Mononuclear cell (primary cell): ENCODE data around the gene BDH2. TPM values are rescaled to one million over a fixed set of nuclear protein-coding genes. Genes with fewer than 3 reads are reported as not detected.
A peak's percentile ranks its signal among the peaks of the same experiment; 100 is the strongest.

Experiments
- H3K27me3 ChIP-seq: 2 replicates; pipeline ENCODE4 v1.6.0; 2011; ENCODE audit warnings: low read length, control low read depth; ENCODE audit not compliant: insufficient read depth
- H3K4me1 ChIP-seq: 2 replicates; pipeline ENCODE4 v1.5.1; 2011; ENCODE audit warnings: mild to moderate bottlenecking, low read length, control low read depth; ENCODE audit not compliant: insufficient read depth
- H3K4me3 ChIP-seq: 2 replicates; pipeline ENCODE4 v1.5.1; 2011; ENCODE audit warnings: mild to moderate bottlenecking, low read length, moderate library complexity
- H3K9me3 ChIP-seq: 2 replicates; pipeline ENCODE4 v1.5.1; 2011; ENCODE audit warnings: low read depth, mild to moderate bottlenecking, control low read depth, low read length
- total RNA-seq: library from RNA; depleted of rRNA; stranded (reverse); fragments of >200 nt; gene quantifications from one replicate; pipeline ENCODE4 v1.2.3, GENCODE V29; 2012

Gene BDH2
- total RNA-seq, 1 donor: 11.2 TPM

- Histone ChIP-seq H3K4me3 (no peak overlapping the region), H3K9me3 (no peaks in the 10 kb centered on the region), H3K27me3 (no peaks in the 10 kb centered on the region), H3K4me1 (peaks cover 16% of the 10 kb centered on the region)
Measured at GRCh38 chr4:103097112-103097511, 2.5 kb downstream of the BDH2 start.

GRCh38 chr4:103095080-103095479 lies 4.6 kb downstream of the BDH2 start:
- H3K4me1 ChIP-seq: peaks cover 16% of the 10 kb centered on the region
- no peak overlapping the region for H3K4me3 ChIP-seq
- no peaks in the 10 kb centered on the region for H3K9me3 ChIP-seq
- no peaks in the 10 kb centered on the region for H3K27me3 ChIP-seq

GRCh38 chr4:103092245-103092644 lies 7.4 kb downstream of the BDH2 start:
- Histone ChIP-seq H3K27me3 (no peaks in the 10 kb centered on the region), H3K9me3 (no peaks in the 10 kb centered on the region), H3K4me3 (no peak overlapping the region), H3K4me1 (no peaks in the 10 kb centered on the region)

GRCh38 chr4:103091601-103092223 lies 7.9 kb downstream of the BDH2 start:
- Histone ChIP-seq H3K9me3 (no peaks in the 10 kb centered on the region), H3K4me1 (no peaks in the 10 kb centered on the region), H3K4me3 (no peak overlapping the region), H3K27me3 (no peaks in the 10 kb centered on the region)

GRCh38 chr4:103089481-103089880 lies 10.2 kb downstream of the BDH2 start:
- H3K27me3 ChIP-seq: no peaks in the 10 kb centered on the region
- H3K4me1 ChIP-seq: no peaks in the 10 kb centered on the region
- H3K9me3 ChIP-seq: no peaks in the 10 kb centered on the region
- no peak overlapping the region for H3K4me3 ChIP-seq

- H3K4me3 ChIP-seq: no peak overlapping the region
- H3K9me3 ChIP-seq: no peaks in the 10 kb centered on the region
- H3K27me3 ChIP-seq: no peaks in the 10 kb centered on the region
- H3K4me1 ChIP-seq: no peaks in the 10 kb centered on the region
Measured at GRCh38 chr4:103086551-103086950, 13.1 kb downstream of the BDH2 start.

- Histone ChIP-seq H3K4me1 (no peaks in the 10 kb centered on the region), H3K4me3 (no peak overlapping the region), H3K27me3 (no peaks in the 10 kb centered on the region), H3K9me3 (no peaks in the 10 kb centered on the region)
Measured at GRCh38 chr4:103085555-103086196, 14.0 kb downstream of the BDH2 start.

- no peaks in the 10 kb centered on the region for H3K27me3 ChIP-seq
- peaks cover 22% of the 10 kb centered on the region for H3K4me1 ChIP-seq
- no peak overlapping the region for H3K4me3 ChIP-seq
- H3K9me3 ChIP-seq: no peaks in the 10 kb centered on the region
Measured at GRCh38 chr4:103079621-103080020, 20.0 kb downstream of the BDH2 start.

GRCh38 chr4:103076747-103077347 lies 22.8 kb downstream of the BDH2 start, which contains the start of gene SLC9B2:
Gene SLC9B2 (minus strand): TSS chr4:103076761. CDS start chr4:103067550, 9,211 bp downstream.
- no peaks in the 10 kb centered on the region for H3K9me3 ChIP-seq
- H3K27me3 ChIP-seq: no peaks in the 10 kb centered on the region
- H3K4me3 ChIP-seq: peak within 1 kb of the TSS; percentile 56
- peaks cover 27% of the 10 kb centered on the region for H3K4me1 ChIP-seq

GRCh38 chr4:103075894-103076746 lies 23.5 kb downstream of the BDH2 start:
- H3K4me3 ChIP-seq: peak overlapping the region; percentile 56
- H3K4me1 ChIP-seq: peaks cover 27% of the 10 kb centered on the region
- no peaks in the 10 kb centered on the region for H3K27me3 ChIP-seq
- no peaks in the 10 kb centered on the region for H3K9me3 ChIP-seq

GRCh38 chr4:103075435-103075893 lies 24.2 kb downstream of the BDH2 start:
- peaks cover 27% of the 10 kb centered on the region for H3K4me1 ChIP-seq
- no peaks in the 10 kb centered on the region for H3K27me3 ChIP-seq
- H3K9me3 ChIP-seq: no peaks in the 10 kb centered on the region
- H3K4me3 ChIP-seq: peak overlapping the region; percentile 56

GRCh38 chr4:103074744-103075434 lies 24.7 kb downstream of the BDH2 start:
- Histone ChIP-seq H3K4me1 (peaks cover 27% of the 10 kb centered on the region), H3K4me3 (no peak overlapping the region)

GRCh38 chr4:103073792-103074438 lies 25.7 kb downstream of the BDH2 start:
- Histone ChIP-seq H3K4me1 (peaks cover 27% of the 10 kb centered on the region), H3K9me3 (no peaks in the 10 kb centered on the region), H3K27me3 (no peaks in the 10 kb centered on the region), H3K4me3 (no peak overlapping the region)

More at GRCh38 chr4:103074744-103075434, 24.7 kb downstream of the BDH2 start:
- Histone ChIP-seq H3K9me3 (no peaks in the 10 kb centered on the region), H3K27me3 (no peaks in the 10 kb centered on the region)
